Activated naive CD4-positive, alpha-beta T cell treated with anti-CD3 and anti-CD28 coated beads for 36 hours (primary cell): Measurements from ENCODE around the gene KDR. TPM values are rescaled to one million over a fixed set of nuclear protein-coding genes. Genes with fewer than 3 reads are reported as not detected.

Source experiments
- CTCF ChIA-PET: fragments of 350-600 bp; sonication (Branson Sonifier 250); formaldehyde crosslinking; loops from one replicate; lab custom pipeline; 2021; ENCODE audit warnings: antibody characterized with exemption; lab: Charles Lee
- DNase-seq: peaks from one replicate; pipeline ENCODE4 v3.0.0-alpha.2; 2020
- H3K27ac Mint-ChIP-seq: one replicate; pipeline ENCODE4 v1.8.0; 2021; ENCODE audit warnings: mild to moderate bottlenecking, mixed read lengths
- H3K27me3 Mint-ChIP-seq: one replicate; pipeline ENCODE4 v1.8.0; 2021; ENCODE audit warnings: low read depth, mixed read lengths
- H3K36me3 Mint-ChIP-seq: one replicate; pipeline ENCODE4 v1.8.0; 2021; ENCODE audit warnings: low read depth, mixed read lengths
- H3K4me1 Mint-ChIP-seq: one replicate; pipeline ENCODE4 v1.8.0; 2021; ENCODE audit warnings: low read depth, mixed read lengths
- H3K4me3 Mint-ChIP-seq: one replicate; pipeline ENCODE4 v1.8.0; 2021; ENCODE audit warnings: mild to moderate bottlenecking, moderate library complexity, mixed read lengths
- H3K9me3 Mint-ChIP-seq: one replicate; pipeline ENCODE4 v1.8.0; 2021; ENCODE audit warnings: mixed read lengths
- intact Hi-C: fragments of 100-400 bp; cut with micrococcal nuclease; formaldehyde crosslinking; loops from one replicate; pipeline ENCODE4 v1.15.1; 2023
- total RNA-seq, 2 experiments: library from RNA; stranded (reverse); gene quantifications; one replicate each; pipeline ENCODE4 v1.2.3, GENCODE V29; 2021

Gene KDR
- total RNA-seq, 2 experiments from 2014 or later, result not detected

- Mint-ChIP-seq H3K27me3 (peaks cover 16% of the 10 kb centered on the region), H3K9me3 (no peaks in the 10 kb centered on the region), H3K4me1 (no peaks in the 10 kb centered on the region), H3K36me3 (no peaks in the 10 kb centered on the region), H3K27ac (no peak overlapping the region), H3K4me3 (no peak overlapping the region)
- CTCF ChIA-PET, result no interaction called here
- intact Hi-C loops, result no loop called here
- no peak for DNase-seq
Measured at GRCh38 chr4:55118397-55118796, 7.0 kb downstream of the KDR start.

- intact Hi-C loops, result no loop called here
- Mint-ChIP-seq H3K27me3 (peaks cover 16% of the 10 kb centered on the region), H3K4me3 (no peak overlapping the region), H3K4me1 (no peaks in the 10 kb centered on the region), H3K36me3 (no peaks in the 10 kb centered on the region), H3K9me3 (no peaks in the 10 kb centered on the region), H3K27ac (no peak overlapping the region)
- no peak for DNase-seq
- CTCF ChIA-PET, result no interaction called here
Measured at GRCh38 chr4:55117511-55117910, 7.9 kb downstream of the KDR start.

GRCh38 chr4:55116450-55116849 is 8.9 kb downstream of the KDR start:
- Mint-ChIP-seq H3K27ac (no peak overlapping the region), H3K4me1 (no peaks in the 10 kb centered on the region), H3K36me3 (no peaks in the 10 kb centered on the region), H3K4me3 (no peak overlapping the region), H3K9me3 (no peaks in the 10 kb centered on the region), H3K27me3 (peaks cover 10% of the 10 kb centered on the region)
- DNase-seq, result no peak
- CTCF ChIA-PET, result interaction anchor here (0.8 kb wide), 1 partner anchor 36 kb away, joined by 3 read pairs; no protein-coding TSS in a partner anchor
- intact Hi-C loops, result no loop called here

- CTCF ChIA-PET, result no interaction called here
- no peak overlapping the region for H3K27ac Mint-ChIP-seq
- H3K27me3 Mint-ChIP-seq, result peaks cover 8% of the 10 kb centered on the region
- no peaks in the 10 kb centered on the region for H3K36me3 Mint-ChIP-seq
- intact Hi-C loops, result no loop called here
- H3K4me1 Mint-ChIP-seq, result no peaks in the 10 kb centered on the region
- H3K9me3 Mint-ChIP-seq, result no peaks in the 10 kb centered on the region
- no peak for DNase-seq
- no peak overlapping the region for H3K4me3 Mint-ChIP-seq
Measured at GRCh38 chr4:55111601-55112000, 13.8 kb downstream of the KDR start.

- H3K4me3 Mint-ChIP-seq, result no peak overlapping the region
Measured at GRCh38 chr4:55110131-55110530, 15.3 kb downstream of the KDR start.

GRCh38 chr4:55107054-55107453 is 18.3 kb downstream of the KDR start:
- no peaks in the 10 kb centered on the region for H3K9me3 Mint-ChIP-seq

More at GRCh38 chr4:55110131-55110530, 15.3 kb downstream of the KDR start:
- CTCF ChIA-PET, result interaction anchor here (0.6 kb wide), 1 partner anchor 53 kb away, joined by 3 read pairs; no protein-coding TSS in a partner anchor
- intact Hi-C loops, result no loop called here
- Mint-ChIP-seq H3K27me3 (peaks cover 5% of the 10 kb centered on the region), H3K36me3 (no peaks in the 10 kb centered on the region), H3K9me3 (no peaks in the 10 kb centered on the region), H3K27ac (no peak overlapping the region), H3K4me1 (no peaks in the 10 kb centered on the region)
- DNase-seq, result no peak

GRCh38 chr4:55103224-55103623 is 22.2 kb downstream of the KDR start:
- intact Hi-C loops, result no loop called here
- Mint-ChIP-seq H3K36me3 (no peaks in the 10 kb centered on the region), H3K4me1 (no peaks in the 10 kb centered on the region), H3K27me3 (no peaks in the 10 kb centered on the region), H3K4me3 (no peak overlapping the region), H3K27ac (no peak overlapping the region), H3K9me3 (no peaks in the 10 kb centered on the region)
- CTCF ChIA-PET, result no interaction called here
- no peak for DNase-seq

More at GRCh38 chr4:55107054-55107453, 18.3 kb downstream of the KDR start:
- no peaks in the 10 kb centered on the region for H3K4me1 Mint-ChIP-seq
- CTCF ChIA-PET, result no interaction called here
- no peak overlapping the region for H3K4me3 Mint-ChIP-seq
- H3K27ac Mint-ChIP-seq, result no peak overlapping the region
- intact Hi-C loops, result no loop called here
- no peaks in the 10 kb centered on the region for H3K36me3 Mint-ChIP-seq
- DNase-seq, result no peak
- peaks cover 3% of the 10 kb centered on the region for H3K27me3 Mint-ChIP-seq

- intact Hi-C loops, result no loop called here
- peaks cover 3% of the 10 kb centered on the region for H3K27me3 Mint-ChIP-seq
- CTCF ChIA-PET, result interaction anchor here (1.3 kb wide), 1 partner anchor 24 kb away, joined by 3 read pairs; no protein-coding TSS in a partner anchor
- no peaks in the 10 kb centered on the region for H3K4me1 Mint-ChIP-seq
- no peaks in the 10 kb centered on the region for H3K9me3 Mint-ChIP-seq
- no peaks in the 10 kb centered on the region for H3K36me3 Mint-ChIP-seq
- H3K4me3 Mint-ChIP-seq, result no peak overlapping the region
- no peak overlapping the region for H3K27ac Mint-ChIP-seq
- no peak for DNase-seq
Measured at GRCh38 chr4:55099816-55100215, 25.6 kb downstream of the KDR start.

GRCh38 chr4:55098456-55099204 is 26.8 kb downstream of the KDR start:
- Mint-ChIP-seq H3K27ac (no peak overlapping the region), H3K36me3 (no peaks in the 10 kb centered on the region), H3K27me3 (peaks cover 3% of the 10 kb centered on the region), H3K4me3 (no peak overlapping the region), H3K4me1 (no peaks in the 10 kb centered on the region), H3K9me3 (no peaks in the 10 kb centered on the region)
- DNase-seq, result no peak
- intact Hi-C loops, result no loop called here
- CTCF ChIA-PET, result interaction anchor here (0.9 kb wide), 1 partner anchor 127 kb away, joined by 3 read pairs; no protein-coding TSS in a partner anchor

GRCh38 chr4:55096619-55097018 is 28.8 kb downstream of the KDR start:
- H3K9me3 Mint-ChIP-seq, result no peaks in the 10 kb centered on the region
- no peak overlapping the region for H3K27ac Mint-ChIP-seq
- H3K4me3 Mint-ChIP-seq, result no peak overlapping the region
- peaks cover 4% of the 10 kb centered on the region for H3K27me3 Mint-ChIP-seq
- CTCF ChIA-PET, result no interaction called here
- no peaks in the 10 kb centered on the region for H3K4me1 Mint-ChIP-seq
- intact Hi-C loops, result no loop called here
- DNase-seq, result no peak
- no peaks in the 10 kb centered on the region for H3K36me3 Mint-ChIP-seq

- intact Hi-C loops, result no loop called here
Measured at GRCh38 chr4:55096045-55096444, 29.4 kb downstream of the KDR start.

GRCh38 chr4:55092504-55092903 is 32.9 kb downstream of the KDR start:
- Mint-ChIP-seq H3K27ac (no peak overlapping the region), H3K9me3 (no peaks in the 10 kb centered on the region)

More at GRCh38 chr4:55096045-55096444, 29.4 kb downstream of the KDR start:
- no peaks in the 10 kb centered on the region for H3K9me3 Mint-ChIP-seq
- CTCF ChIA-PET, result no interaction called here
- H3K4me3 Mint-ChIP-seq, result no peak overlapping the region
- no peaks in the 10 kb centered on the region for H3K36me3 Mint-ChIP-seq
- DNase-seq, result no peak
- no peak overlapping the region for H3K27ac Mint-ChIP-seq
- peaks cover 7% of the 10 kb centered on the region for H3K27me3 Mint-ChIP-seq
- no peaks in the 10 kb centered on the region for H3K4me1 Mint-ChIP-seq

GRCh38 chr4:55089916-55090315 is 35.5 kb downstream of the KDR start:
- Mint-ChIP-seq H3K27me3 (peaks cover 18% of the 10 kb centered on the region), H3K36me3 (no peaks in the 10 kb centered on the region), H3K4me3 (no peak overlapping the region), H3K9me3 (no peaks in the 10 kb centered on the region), H3K27ac (no peak overlapping the region), H3K4me1 (no peaks in the 10 kb centered on the region)
- no peak for DNase-seq
- CTCF ChIA-PET, result no interaction called here
- intact Hi-C loops, result no loop called here

More at GRCh38 chr4:55092504-55092903, 32.9 kb downstream of the KDR start:
- intact Hi-C loops, result no loop called here
- Mint-ChIP-seq H3K4me1 (no peaks in the 10 kb centered on the region), H3K4me3 (no peak overlapping the region), H3K36me3 (no peaks in the 10 kb centered on the region), H3K27me3 (peaks cover 7% of the 10 kb centered on the region)
- no peak for DNase-seq
- CTCF ChIA-PET, result no interaction called here
